22Rv1 (cell line): ENCODE measurements around the gene GATAD2A.

Experiments
- ZFX ChIP-seq: fragments of 450-650 bp; IDR thresholded peaks from 2 replicates; pipeline ENCODE4 v1.6.1; 2017; ENCODE audit warnings: antibody characterized with exemption, borderline replicate concordance
- TF ChIP-seq, protein P1 (sequence below): fragments of 450-650 bp; IDR thresholded peaks from 2 replicates; pipeline ENCODE4 v1.5.1; 2017; ENCODE audit warnings: mild to moderate bottlenecking

DNA sequence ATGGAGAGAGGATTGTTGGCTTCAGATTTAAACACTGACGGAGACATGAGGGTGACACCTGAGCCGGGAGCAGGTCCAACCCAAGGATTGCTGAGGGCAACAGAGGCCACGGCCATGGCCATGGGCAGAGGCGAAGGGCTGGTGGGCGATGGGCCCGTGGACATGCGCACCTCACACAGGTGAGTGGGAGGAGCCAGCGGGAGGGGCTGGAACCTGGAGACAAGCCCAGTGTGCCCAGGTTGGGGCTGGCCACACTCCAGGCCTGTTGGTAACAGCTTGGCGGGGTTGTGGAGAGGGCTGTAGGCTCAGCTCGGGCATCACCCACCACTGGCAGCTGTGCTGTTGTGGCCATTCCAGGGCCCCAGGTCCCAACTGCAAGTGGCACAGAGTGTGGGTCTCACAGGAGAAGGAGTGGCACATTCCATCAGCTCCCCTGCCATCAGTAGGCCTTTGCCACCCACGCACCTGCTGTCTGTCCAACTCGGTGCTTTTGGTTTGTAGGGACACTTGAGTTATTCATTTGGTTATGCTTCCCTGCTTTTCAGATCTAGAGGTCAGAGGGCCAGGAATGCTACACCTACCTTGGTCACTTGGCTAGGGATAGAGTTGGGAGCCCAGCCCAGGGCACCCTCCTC is 60.1 kb downstream of the GATAD2A start:
- TF ChIP-seq, protein P1, sequence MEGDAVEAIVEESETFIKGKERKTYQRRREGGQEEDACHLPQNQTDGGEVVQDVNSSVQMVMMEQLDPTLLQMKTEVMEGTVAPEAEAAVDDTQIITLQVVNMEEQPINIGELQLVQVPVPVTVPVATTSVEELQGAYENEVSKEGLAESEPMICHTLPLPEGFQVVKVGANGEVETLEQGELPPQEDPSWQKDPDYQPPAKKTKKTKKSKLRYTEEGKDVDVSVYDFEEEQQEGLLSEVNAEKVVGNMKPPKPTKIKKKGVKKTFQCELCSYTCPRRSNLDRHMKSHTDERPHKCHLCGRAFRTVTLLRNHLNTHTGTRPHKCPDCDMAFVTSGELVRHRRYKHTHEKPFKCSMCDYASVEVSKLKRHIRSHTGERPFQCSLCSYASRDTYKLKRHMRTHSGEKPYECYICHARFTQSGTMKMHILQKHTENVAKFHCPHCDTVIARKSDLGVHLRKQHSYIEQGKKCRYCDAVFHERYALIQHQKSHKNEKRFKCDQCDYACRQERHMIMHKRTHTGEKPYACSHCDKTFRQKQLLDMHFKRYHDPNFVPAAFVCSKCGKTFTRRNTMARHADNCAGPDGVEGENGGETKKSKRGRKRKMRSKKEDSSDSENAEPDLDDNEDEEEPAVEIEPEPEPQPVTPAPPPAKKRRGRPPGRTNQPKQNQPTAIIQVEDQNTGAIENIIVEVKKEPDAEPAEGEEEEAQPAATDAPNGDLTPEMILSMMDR, result no peak
- no peak for TF ChIP-seq ZFX
